GM18499 (cell line): ENCODE measurements around the gene HSPA4L.

Experiments
- ATAC-seq: cut with Tn5 transposase; IDR thresholded peaks from one replicate; pipeline ENCODE4 v1.9.1; 2021; ENCODE audit warnings: moderate number of reproducible peaks; ENCODE audit not compliant: insufficient read depth, unreplicated experiment

Gene HSPA4L

DNA sequence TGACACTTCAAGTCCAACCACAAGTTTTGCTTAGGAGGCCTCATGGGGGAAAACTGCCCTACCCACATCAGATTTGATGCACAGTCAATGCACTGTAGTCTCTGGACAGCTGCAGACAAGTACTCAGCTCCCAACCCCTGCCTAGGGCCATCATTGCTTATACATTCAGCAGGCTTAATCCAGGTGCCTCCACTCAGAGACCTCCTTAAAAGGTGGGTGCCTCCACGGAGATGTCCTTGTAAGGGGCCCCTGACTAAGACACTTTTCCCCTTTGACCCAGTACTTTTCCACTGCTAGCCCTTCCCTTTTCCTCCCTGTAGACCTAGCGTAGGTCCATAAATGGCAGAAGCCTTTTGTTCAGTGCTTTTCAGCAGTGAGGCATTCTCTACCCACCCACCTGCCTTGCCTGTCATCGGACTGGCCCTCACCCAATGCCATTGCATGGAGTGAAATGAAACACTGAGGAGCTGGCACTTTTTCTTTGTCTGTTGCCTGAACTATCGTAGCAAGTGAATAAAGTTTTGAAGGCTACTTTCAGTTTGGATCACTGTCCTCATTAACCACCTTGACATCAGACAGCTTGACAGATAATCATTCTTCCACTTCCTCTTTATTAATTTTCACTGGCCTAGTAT, 74.8 kb downstream of the HSPA4L start:
- ATAC-seq: peak; percentile 67

DNA sequence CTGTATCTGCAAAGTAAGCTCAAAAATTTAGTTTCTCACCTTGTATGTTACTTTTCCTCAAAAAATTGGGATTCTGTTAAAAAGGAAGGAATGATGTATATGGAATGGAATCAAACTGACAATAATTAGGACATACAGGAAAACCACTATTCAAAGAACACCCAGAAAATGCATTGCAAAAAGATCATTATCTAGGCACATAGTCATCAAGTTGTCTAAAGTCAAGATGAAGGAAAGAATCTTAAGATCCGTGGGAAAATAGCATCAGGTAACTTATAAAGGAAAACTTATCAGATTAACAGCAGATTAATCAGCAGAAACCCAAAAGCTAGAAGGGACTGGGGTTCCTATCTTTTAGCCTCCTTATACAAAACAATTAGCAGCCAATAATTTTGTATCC, 75.5 kb downstream of the HSPA4L start:
- no peak for ATAC-seq

DNA sequence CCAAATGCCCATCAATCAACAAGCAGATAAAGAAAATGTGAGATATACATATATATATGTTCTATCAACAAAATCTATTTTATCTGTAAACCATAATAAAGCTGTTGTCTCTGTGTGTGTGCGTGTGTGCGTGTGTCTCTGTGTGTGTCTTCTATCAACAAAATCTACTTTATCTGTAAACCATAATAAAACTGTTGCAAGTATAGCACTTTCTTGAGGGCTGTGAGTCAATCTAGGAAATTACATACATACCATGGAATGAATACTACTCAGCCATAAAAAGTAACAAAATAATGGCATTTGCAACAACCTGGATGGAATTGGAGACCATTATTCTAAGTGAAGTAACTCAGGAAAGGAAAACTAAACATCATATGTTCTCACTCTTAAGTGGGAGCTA, 86.1 kb downstream of the HSPA4L start:
- ATAC-seq: no peak

DNA sequence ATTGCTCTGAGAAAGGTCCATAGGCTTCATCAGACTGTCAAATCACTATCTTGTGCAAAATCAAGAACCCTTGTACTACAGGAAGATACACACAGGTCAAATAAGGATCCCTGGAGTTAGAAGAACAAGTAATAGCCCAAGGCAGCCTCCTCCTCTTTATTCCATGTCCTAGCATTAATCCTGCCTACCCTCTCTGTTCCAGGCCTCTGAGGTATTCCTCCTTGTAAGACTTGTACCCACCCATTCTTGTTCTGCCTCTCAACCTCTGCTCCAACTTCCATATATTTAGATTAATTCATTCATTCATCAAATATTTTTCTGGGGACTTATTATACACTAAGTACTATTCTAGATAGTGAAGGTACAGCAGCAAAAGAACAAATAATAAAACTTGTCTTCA, 88.2 kb downstream of the HSPA4L start:
- ATAC-seq: no peak

DNA sequence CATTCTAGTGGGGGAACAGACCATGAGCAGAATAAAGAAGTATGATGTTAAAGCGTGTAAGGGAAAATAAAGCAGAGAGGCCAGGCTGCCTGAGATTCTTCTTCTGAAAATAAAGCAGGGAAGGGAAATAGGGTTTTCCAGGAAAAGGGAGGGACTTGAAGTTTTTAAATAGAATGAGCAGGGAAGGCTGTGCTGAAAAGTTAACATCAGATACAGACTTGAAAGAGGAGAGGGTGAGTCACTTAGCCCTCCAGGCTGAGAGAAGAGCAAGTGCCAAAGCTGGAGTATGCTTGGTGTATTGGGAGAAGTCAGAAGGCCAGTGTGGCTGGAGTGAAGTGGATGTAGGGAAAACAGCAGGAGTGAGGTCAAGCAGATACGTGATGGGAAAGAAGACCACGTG, 88.6 kb downstream of the HSPA4L start:
- no peak for ATAC-seq

DNA sequence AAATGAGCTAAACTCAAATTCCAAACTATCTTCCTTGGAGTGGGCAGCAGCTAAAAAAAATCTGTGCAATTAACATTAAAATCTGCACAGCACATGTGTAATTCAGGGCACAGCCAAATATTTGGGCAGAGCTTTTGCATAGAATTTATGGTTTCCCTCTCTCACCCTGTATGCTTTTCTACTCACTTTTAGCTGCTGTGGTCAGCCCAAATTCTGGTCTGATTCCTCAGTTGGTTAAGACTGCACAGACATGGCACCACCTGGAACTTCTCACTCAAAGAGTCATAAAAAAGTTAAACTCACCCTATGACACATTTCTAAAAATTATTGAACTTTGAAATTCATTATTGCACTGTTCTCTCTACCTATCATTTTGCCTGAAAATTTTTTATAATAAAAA, 93.7 kb downstream of the HSPA4L start:
- no peak for ATAC-seq

DNA sequence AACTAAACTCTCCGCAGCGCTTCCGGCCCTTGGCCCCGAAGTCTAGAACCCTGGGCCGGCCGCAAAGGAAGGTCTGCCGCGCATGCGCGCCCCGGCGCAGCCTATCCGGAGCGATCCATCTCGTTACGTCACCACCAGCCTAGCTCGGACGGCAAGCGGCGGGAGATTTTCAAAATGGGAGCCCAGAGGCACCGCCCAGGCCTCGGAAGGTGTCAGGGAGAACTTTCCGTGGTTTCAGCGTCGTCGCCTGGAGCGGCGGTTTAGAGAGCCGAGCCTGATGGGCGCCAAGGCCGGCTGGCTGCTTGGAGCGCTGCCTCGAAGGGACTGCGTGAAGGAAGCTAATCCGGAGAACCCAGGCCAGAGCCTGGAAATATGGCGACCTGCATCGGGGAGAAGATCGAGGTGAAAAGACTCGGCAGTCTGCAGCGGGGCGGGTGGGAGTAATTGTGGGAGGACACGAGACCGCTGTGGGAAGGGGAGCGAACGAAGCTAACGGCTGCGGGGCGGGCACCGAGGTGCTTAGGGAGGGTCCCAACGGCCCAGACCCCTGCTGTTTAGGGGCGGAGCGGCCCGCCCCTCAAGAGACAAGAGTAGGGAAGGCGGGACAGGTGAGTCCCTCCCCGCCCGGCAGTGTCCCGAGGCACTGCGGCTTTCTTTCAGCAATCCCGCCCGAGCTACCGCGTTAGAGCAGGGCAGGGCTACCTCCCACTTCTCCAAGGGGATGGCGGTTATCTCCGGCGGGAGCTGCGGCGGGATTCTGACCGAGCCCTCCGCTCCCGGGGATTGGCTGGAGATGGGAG, 98.8 kb downstream of the HSPA4L start, which contains the start of gene PLK4:
Gene PLK4 (plus strand): TSS at position 131 of the 800 bp plus-strand sequence. CDS start 242 bp downstream, at position 373.
- peak; percentile 88 for ATAC-seq

DNA sequence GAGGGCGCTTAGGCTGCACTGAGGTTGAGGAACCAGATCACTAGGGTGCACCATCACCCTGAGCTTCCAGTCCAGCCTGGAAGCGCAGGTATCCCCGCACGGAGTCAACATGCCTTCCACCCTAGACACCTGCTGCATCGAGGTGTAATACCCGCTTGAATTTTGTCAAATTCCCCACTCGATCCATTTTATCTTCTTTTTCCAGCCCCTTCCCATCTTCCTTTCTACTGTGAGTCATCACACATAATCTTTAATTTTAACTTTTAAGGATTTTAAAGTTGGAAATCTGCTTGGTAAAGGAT, 99.4 kb downstream of the HSPA4L start:
- ATAC-seq: peak; percentile 33

DNA sequence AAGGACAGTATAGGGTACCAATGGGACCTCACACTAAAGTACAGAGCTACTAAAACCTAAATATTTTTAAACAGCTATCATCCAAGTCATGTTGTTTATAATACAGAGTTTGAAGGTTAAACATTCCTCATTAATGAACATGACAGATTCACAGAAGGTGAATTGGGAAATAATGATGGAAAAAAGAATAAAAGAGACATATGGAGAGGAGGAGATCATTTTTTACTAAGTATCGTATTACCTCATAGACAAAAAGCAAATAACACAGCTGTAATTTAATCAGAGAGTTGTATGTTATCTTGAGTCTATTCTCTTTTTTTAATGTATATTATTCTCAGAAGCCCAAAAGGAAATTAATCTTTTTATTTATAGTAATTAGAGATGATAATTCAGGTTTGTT, 106.4 kb downstream of the HSPA4L start:
- ATAC-seq: no peak

DNA sequence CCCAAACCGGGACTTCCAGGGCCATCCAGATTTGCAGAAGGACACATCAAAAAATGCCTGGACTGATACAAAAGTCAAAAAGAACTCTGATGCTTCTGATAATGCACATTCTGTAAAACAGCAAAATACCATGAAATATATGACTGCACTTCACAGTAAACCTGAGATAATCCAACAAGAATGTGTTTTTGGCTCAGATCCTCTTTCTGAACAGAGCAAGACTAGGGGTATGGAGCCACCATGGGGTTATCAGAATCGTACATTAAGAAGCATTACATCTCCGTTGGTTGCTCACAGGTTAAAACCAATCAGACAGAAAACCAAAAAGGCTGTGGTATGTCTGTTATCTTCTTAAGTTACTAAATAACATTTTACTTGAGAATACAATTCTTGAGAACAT, 107.8 kb downstream of the HSPA4L start:
- ATAC-seq: no peak
